T-cell (primary cell): ENCODE measurements around the gene CSNK1D. TPM values are rescaled to one million over a fixed set of nuclear protein-coding genes. Genes with fewer than 3 reads are reported as not detected.
"Not testable (repeated sequence)": the region's sequence is repeated elsewhere in the genome, so short reads cannot be mapped to it uniquely, and the experiment has no call there.

Experiments used
- ATAC-seq, 4 experiments: fragments of 200-7000 bp in 3 of 4; fragments of 150-1000 bp in 1 of 4; cut with Tn5 transposase; replicated peaks in 1 of 4; 1 replicate in 3 of 4; 2 replicates in 1 of 4; pipeline ENCODE4 v1.10.0; 2021; ENCODE audit warnings: moderate library complexity in 3 of 4, mild to moderate bottlenecking in 2 of 4, moderate number of reproducible peaks in 1 of 4
- CTCF ChIA-PET, 2 donors: fragments of 300-600 bp; sonication (Branson Sonifier 250); formaldehyde crosslinking; loops; one replicate each; lab custom pipeline; 2022; ENCODE audit warnings: antibody characterized with exemption in 2 of 2; lab: Charles Lee
- POLR2A ChIA-PET, 2 donors: fragments of 300-600 bp; sonication (Branson Sonifier 250); formaldehyde crosslinking; loops; one replicate each; lab custom pipeline; 2022; ENCODE audit warnings: antibody characterized with exemption in 2 of 2; lab: Charles Lee
- DNase-seq, 35 experiments: peaks; one replicate each; pipeline versions ENCODE4 v3.0.0 to v3.0.0-alpha.2; 2013 to 2023
- H3K27ac ChIP-seq: one replicate; pipeline ENCODE4 v1.5.1; 2013; ENCODE audit warnings: low read length
- H3K27me3 ChIP-seq, 2 experiments: replicated peaks in 1 of 2; 1 replicate in 1 of 2; 2 replicates in 1 of 2; pipeline versions ENCODE4 v1.6.1 to v1.7.0; 2013; ENCODE audit warnings: low read length in 1 of 2, mixed read lengths in 1 of 2; ENCODE audit not compliant: control insufficient read depth in 2 of 2, insufficient read depth in 2 of 2; ENCODE audit errors: extremely low read depth in 1 of 2
- H3K36me3 ChIP-seq, 2 donors: 1 replicate in 1 of 2; 2 replicates in 1 of 2; pipeline versions ENCODE4 v1.6.1 to v1.7.0; 2013; ENCODE audit warnings: low read length in 1 of 2; ENCODE audit not compliant: control insufficient read depth in 2 of 2, insufficient read depth in 1 of 2; ENCODE audit errors: extremely low read depth in 1 of 2
- H3K4me1 ChIP-seq, 2 experiments: 1 replicate in 1 of 2; 2 replicates in 1 of 2; pipeline versions ENCODE4 v1.6.1 to v1.7.0; 2013; ENCODE audit warnings: low read length in 2 of 2, mixed read lengths in 1 of 2; ENCODE audit not compliant: insufficient read depth in 2 of 2, control insufficient read depth in 1 of 2; ENCODE audit errors: extremely low read depth in 1 of 2
- H3K4me3 ChIP-seq, 2 donors: 1 replicate in 1 of 2; 2 replicates in 1 of 2; pipeline versions ENCODE4 v1.5.1 to v1.7.0; 2013; ENCODE audit warnings: mild to moderate bottlenecking in 2 of 2, low read length in 1 of 2, moderate library complexity in 1 of 2; ENCODE audit not compliant: control insufficient read depth in 1 of 2; ENCODE audit errors: extremely low read depth in 1 of 2
- H3K9me3 ChIP-seq: 2 replicates; pipeline ENCODE4 v1.7.0; 2013
- H3K27ac Mint-ChIP-seq, 2 donors: one replicate each; pipeline ENCODE4 v1.8.0; 2020 to 2021; ENCODE audit warnings: mild to moderate bottlenecking in 2 of 2, mixed read lengths in 2 of 2
- H3K27me3 Mint-ChIP-seq, 2 donors: one replicate each; pipeline ENCODE4 v1.8.0; 2021 to 2022; ENCODE audit warnings: mixed read lengths in 2 of 2
- H3K36me3 Mint-ChIP-seq: one replicate; pipeline ENCODE4 v1.8.0; 2021; ENCODE audit warnings: mixed read lengths
- H3K4me1 Mint-ChIP-seq, 3 donors: one replicate each; pipeline ENCODE4 v1.8.0; 2020 to 2022; ENCODE audit warnings: mixed read lengths in 3 of 3, mild to moderate bottlenecking in 1 of 3
- H3K4me3 Mint-ChIP-seq, 3 donors: one replicate each; pipeline ENCODE4 v1.8.0; 2020 to 2022; ENCODE audit warnings: mild to moderate bottlenecking in 3 of 3, mixed read lengths in 3 of 3, moderate library complexity in 3 of 3
- H3K9me3 Mint-ChIP-seq, 3 donors: one replicate each; pipeline ENCODE4 v1.8.0; 2020 to 2022; ENCODE audit warnings: mixed read lengths in 3 of 3
- WGBS: methylation state at CpG from one replicate; pipeline ENCODE4 v1.1.5; 2013; ENCODE audit warnings: missing lambda C conversion rate; ENCODE audit not compliant: insufficient coverage; 5-methylcytosine and 5-hydroxymethylcytosine counted together
- total RNA-seq, 35 experiments: library from RNA in 6 of 35; stranded (reverse) in 6 of 35; fragments of 120-200 nt in 1 of 35; gene quantifications; one replicate each; pipeline versions ENCODE4 v1.2.1 to v1.2.4 and lab custom pipeline; 2013 to 2026

The CSNK1D gene
- total RNA-seq, 5 donors from 2014 or later (not counting 1 experiment from before 2014, with no cell fraction given): 177 to 273 (median 194) TPM

DNA sequence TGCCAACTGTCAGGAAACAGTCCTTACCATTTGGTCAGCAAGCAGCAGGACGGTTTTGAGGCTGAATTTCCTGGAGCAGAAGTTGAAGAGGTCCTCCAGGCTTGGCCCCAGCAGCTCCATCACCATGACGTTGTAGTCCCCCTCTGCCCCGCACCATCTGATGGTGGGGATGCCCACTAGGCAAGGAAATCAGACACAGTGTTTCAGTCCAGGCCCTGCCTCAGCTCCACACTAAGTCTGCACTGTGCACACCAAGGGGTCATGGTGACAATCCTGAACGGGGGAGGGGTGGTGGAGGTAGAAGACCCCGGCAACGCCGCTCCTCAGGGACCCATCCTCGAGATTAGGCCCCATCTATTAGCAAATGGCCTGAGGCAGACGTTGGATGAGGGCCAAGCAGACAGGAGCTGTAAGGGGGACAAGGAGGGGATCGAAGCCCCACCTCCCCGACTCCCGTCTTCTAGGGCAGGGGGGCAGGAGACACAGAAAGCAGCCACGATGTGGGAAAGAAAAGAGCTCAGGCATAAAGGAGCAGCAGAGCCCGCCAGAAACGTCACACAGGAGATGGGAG lies 18.0 kb downstream of the CSNK1D start:
- peaks cover 54% of the 10 kb centered on the region for H3K36me3 Mint-ChIP-seq
- WGBS: 94% methylated on average over 11 of the region's 15 CpGs
- Histone ChIP-seq H3K27ac (no peak overlapping the region), H3K36me3 (peaks cover 31 to 84% of the 10 kb centered on the region in 2 donors), H3K9me3 (no peaks in the 10 kb centered on the region), H3K27me3 (no peaks in the 10 kb centered on the region), H3K4me1 (peaks cover 0 to 14% of the 10 kb centered on the region in 2 experiments), H3K4me3 (no peak overlapping the region)
- no peak overlapping the region for H3K4me3 Mint-ChIP-seq
- H3K27ac Mint-ChIP-seq: peak overlapping the region in 1 of 2 donors; percentile 44
- no peaks in the 10 kb centered on the region for H3K9me3 Mint-ChIP-seq
- ChIA-PET CTCF (no interaction called here), POLR2A (interaction anchor here (0.8 to 1.2 kb wide), 3 partner anchors 9 to 46 kb away, joined by 3 to 6 read pairs (median 4); no protein-coding TSS in a partner anchor)
- DNase-seq: no peak
- no peak for ATAC-seq
- peaks cover 28 to 38% (median 31%) of the 10 kb centered on the region in 3 donors for H3K4me1 Mint-ChIP-seq
- H3K27me3 Mint-ChIP-seq: no peaks in the 10 kb centered on the region

DNA sequence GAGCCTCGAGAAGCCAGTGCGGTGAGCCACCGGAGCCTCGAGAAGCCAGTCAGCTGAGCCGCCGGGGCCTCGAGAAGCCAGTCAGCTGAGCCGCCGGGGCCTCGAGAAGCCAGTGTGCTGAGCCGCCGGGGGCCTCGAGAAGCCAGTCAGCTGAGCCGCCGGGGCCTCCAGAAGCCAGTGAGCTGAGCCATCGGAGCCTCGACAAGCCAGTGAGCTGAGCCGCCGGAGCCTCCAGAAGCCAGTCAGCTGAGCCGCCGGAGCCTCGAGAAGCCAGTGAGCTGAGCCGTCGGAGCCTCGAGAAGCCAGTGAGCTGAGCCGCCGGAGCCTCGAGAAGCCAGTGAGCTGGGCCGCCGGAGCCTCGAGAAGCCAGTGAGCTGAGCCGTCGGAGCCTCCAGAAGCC lies 18.8 kb downstream of the CSNK1D start:
- WGBS: 98% methylated on average over 30 of the region's 33 CpGs

DNA sequence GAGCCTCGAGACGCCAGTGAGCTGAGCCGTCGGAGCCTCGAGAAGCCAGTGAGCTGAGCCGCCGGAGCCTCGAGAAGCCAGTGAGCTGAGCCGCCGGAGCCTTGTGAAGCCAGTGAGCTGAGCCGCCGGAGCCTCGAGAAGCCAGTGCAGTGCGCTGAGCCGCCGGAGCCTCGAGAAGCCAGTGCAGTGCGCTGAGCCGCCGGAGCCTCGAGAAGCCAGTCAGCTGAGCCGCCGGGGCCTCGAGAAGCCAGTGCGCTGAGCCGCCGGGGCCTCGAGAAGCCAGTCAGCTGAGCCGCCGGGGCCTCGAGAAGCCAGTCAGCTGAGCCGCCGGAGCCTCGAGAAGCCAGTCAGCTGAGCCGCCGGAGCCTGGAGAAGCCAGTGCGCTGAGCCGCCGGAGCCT lies 19.4 kb downstream of the CSNK1D start:
- Mint-ChIP-seq H3K36me3 (peaks cover 54% of the 10 kb centered on the region), H3K4me1 (peaks cover 20 to 31% (median 23%) of the 10 kb centered on the region in 3 donors)
- POLR2A ChIA-PET: interaction anchor here in 1 of 2 donors (0.6 kb wide), 1 partner anchor 209 kb away, joined by 3 read pairs; no protein-coding TSS in a partner anchor
- ATAC-seq, H3K4me3 ChIP-seq, DNase-seq, H3K9me3 Mint-ChIP-seq, H3K27me3 ChIP-seq, CTCF ChIA-PET, H3K27ac ChIP-seq, H3K27ac Mint-ChIP-seq, H3K9me3 ChIP-seq, H3K4me3 Mint-ChIP-seq, H3K27me3 Mint-ChIP-seq: not testable (repeated sequence)
- peaks cover 0 to 23% of the 10 kb centered on the region in 2 experiments for H3K4me1 ChIP-seq
- 98% methylated on average over 28 of the region's 39 CpGs for WGBS
- peaks cover 35 to 86% of the 10 kb centered on the region in 2 donors for H3K36me3 ChIP-seq

More for the DNA sequence above, 18.8 kb downstream of the CSNK1D start:
- POLR2A ChIA-PET: interaction anchor here (0.8 to 1.2 kb wide), 4 partner anchors 10 to 261 kb away, joined by 3 to 6 read pairs (median 5); no protein-coding TSS in a partner anchor
- Histone ChIP-seq H3K36me3 (peaks cover 34 to 86% of the 10 kb centered on the region in 2 donors), H3K4me1 (peaks cover 0 to 21% of the 10 kb centered on the region in 2 experiments)
- peaks cover 52% of the 10 kb centered on the region for H3K36me3 Mint-ChIP-seq
- peaks cover 24 to 34% (median 28%) of the 10 kb centered on the region in 3 donors for H3K4me1 Mint-ChIP-seq
- H3K27ac ChIP-seq, H3K9me3 ChIP-seq, H3K27me3 Mint-ChIP-seq, ATAC-seq, CTCF ChIA-PET, DNase-seq, H3K4me3 Mint-ChIP-seq, H3K9me3 Mint-ChIP-seq, H3K4me3 ChIP-seq, H3K27ac Mint-ChIP-seq, H3K27me3 ChIP-seq: not testable (repeated sequence)

DNA sequence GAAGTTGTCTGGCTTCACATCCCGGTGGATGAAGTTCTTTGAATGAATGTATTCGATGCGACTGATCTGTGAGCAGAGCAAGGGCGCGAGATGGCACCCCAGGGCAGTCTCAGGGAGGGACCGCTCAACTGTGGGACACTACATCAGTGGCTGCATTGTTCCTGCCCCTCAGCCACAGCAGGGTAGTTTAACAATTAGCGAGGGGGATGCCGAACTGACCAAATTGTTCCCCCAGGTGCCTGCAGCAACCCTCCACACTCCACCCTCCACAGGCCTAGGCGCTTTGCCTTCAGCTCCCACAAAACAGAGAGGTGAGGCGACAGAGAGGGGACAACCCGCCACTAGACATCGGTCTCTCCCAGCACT lies 20.3 kb downstream of the CSNK1D start:
- no peak overlapping the region for H3K4me3 ChIP-seq

DNA sequence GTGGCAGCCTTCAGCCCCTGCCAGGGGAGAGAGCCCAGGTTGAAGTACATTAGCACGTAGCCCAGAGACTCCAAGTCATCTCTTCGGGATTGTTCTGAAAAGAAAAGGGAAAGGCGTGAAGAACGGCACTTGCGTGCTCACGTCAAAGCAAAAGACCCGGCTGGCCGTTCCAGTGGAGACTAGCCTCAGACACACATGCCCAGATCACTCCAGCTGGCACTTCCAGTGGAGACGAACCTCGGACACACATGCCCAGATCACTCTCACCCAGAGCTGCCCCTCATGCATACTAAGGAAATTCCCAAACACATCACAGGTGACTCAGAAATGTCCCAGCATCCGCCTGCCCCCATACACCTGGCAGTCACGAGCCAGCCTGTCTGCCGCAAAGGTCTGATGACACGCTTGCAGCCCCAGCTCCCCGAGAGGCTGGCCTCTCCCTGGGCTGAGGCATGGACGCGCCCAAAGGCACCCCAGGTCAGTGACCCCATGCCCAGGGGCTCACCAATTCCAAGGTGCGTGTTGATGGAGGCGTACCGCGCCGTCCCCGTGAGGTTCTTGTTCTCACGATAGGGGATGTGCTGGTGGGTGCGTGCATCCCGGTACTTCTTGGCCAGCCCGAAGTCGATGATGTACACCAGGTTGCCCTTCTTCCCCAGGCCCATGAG lies 20.9 kb downstream of the CSNK1D start:
- Histone ChIP-seq H3K9me3 (no peaks in the 10 kb centered on the region), H3K4me1 (peaks cover 0 to 21% of the 10 kb centered on the region in 2 experiments), H3K27me3 (no peaks in the 10 kb centered on the region), H3K36me3 (peaks cover 48 to 90% of the 10 kb centered on the region in 2 donors), H3K27ac (no peak overlapping the region), H3K4me3 (no peak overlapping the region)
- ChIA-PET POLR2A (no interaction called here), CTCF (no interaction called here)
- no peak for DNase-seq
- no peaks in the 10 kb centered on the region for H3K9me3 Mint-ChIP-seq
- H3K27me3 Mint-ChIP-seq: no peaks in the 10 kb centered on the region
- peak overlapping the region; percentile 19 to 22 for H3K27ac Mint-ChIP-seq
- H3K4me3 Mint-ChIP-seq: no peak overlapping the region
- ATAC-seq: no peak
- peaks cover 14 to 26% (median 23%) of the 10 kb centered on the region in 3 donors for H3K4me1 Mint-ChIP-seq
- H3K36me3 Mint-ChIP-seq: peaks cover 58% of the 10 kb centered on the region
- 96% methylated on average over 27 of the region's 28 CpGs for WGBS

More for the DNA sequence above, 20.3 kb downstream of the CSNK1D start:
- DNase-seq (no peak), ATAC-seq (no peak)
- Mint-ChIP-seq H3K9me3 (no peaks in the 10 kb centered on the region), H3K36me3 (peaks cover 55% of the 10 kb centered on the region), H3K4me1 (peaks cover 15 to 25% (median 20%) of the 10 kb centered on the region in 3 donors), H3K4me3 (no peak overlapping the region), H3K27ac (peak overlapping the region in 1 of 2 donors; percentile 22), H3K27me3 (no peaks in the 10 kb centered on the region)
- Histone ChIP-seq H3K27me3 (no peaks in the 10 kb centered on the region), H3K27ac (no peak overlapping the region), H3K9me3 (no peaks in the 10 kb centered on the region), H3K4me1 (peaks cover 0 to 23% of the 10 kb centered on the region in 2 experiments), H3K36me3 (peaks cover 44 to 87% of the 10 kb centered on the region in 2 donors)
- CTCF ChIA-PET: no interaction called here
- POLR2A ChIA-PET: no interaction called here
- WGBS: 98% methylated on average over 9 of the region's 12 CpGs

DNA sequence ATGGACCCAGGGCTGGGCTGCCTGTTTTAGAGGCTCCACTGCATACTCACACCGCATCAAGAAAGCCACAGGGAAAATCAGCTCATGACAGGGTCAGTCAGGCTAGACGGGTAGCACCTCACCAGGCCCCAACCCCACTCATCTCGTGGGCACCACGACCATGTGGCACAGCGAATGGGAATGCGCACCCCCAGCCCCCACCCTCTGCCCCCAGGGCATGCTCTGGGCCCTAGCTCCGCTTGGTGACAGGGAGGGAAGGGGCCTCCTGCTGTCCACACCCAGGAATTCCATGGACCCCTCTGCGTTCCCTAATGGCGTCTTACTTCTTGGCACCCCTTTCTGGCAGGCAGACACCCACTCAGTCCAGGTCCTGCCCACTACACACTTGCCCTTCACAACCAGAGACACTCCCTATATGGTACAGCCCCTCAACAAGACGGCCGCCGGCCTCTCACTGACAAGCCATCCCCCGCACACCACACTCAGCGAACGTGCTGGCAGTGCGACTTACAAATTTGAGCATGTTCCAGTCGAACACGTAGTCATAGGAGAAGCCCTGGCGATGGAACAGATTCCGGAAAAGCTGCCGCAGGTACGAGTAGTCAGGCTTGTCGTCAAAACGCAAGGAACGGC lies 22.5 kb downstream of the CSNK1D start:
- Histone ChIP-seq H3K9me3 (no peaks in the 10 kb centered on the region), H3K27ac (no peak overlapping the region), H3K36me3 (peaks cover 50 to 90% of the 10 kb centered on the region in 2 donors), H3K27me3 (no peaks in the 10 kb centered on the region), H3K4me1 (peaks cover 0 to 28% of the 10 kb centered on the region in 2 experiments), H3K4me3 (no peak overlapping the region)
- ATAC-seq (no peak), DNase-seq (no peak)
- ChIA-PET CTCF (no interaction called here), POLR2A (interaction anchor here in 1 of 2 donors (0.6 kb wide), 1 partner anchor 124 kb away, joined by 3 read pairs; no protein-coding TSS in a partner anchor)
- no peaks in the 10 kb centered on the region for H3K9me3 Mint-ChIP-seq
- H3K27ac Mint-ChIP-seq: no peak overlapping the region
- H3K4me3 Mint-ChIP-seq: no peak overlapping the region
- peaks cover 57% of the 10 kb centered on the region for H3K36me3 Mint-ChIP-seq
- peaks cover 12 to 24% (median 14%) of the 10 kb centered on the region in 3 donors for H3K4me1 Mint-ChIP-seq
- H3K27me3 Mint-ChIP-seq: no peaks in the 10 kb centered on the region
- WGBS: 98% methylated on average over 22 of the region's 25 CpGs
